SIG-M5 (cell line): ENCODE data around the gene ZNF394.

Experiments
- DNase-seq: peaks from one replicate; lab custom pipeline; 2025; lab: John Stamatoyannopoulos, UW

The ZNF394 gene

DNA sequence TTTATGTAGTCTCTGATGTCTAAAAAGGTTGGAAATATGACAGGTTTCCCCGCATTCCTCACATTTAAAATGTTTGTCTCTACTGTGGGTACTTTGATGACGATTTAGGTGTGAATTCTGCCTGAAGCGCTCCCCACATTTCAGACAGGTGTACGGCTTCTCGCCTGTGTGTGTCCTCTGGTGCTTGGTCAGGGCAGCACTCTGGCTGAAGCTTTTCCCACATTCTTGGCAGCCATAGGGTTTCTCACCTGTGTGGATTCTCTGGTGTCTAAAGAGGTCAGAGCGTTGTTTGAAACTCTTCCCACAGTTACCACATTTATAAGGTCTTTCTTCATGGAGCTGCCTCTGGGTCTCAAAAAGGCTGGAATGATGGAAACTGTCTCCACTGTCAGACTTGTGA lies 6.3 kb downstream of the ZNF394 start:
- no peak for DNase-seq

GRCh38 chr7:99490878-99491277 lies 9.2 kb downstream of the ZNF394 start:
- DNase-seq = no peak

- DNase-seq = no peak
These were observed 10.8 kb downstream of the ZNF394 start for GRCh38 chr7:99489235-99489634.

- DNase-seq = no peak
These were observed 15.0 kb downstream of the ZNF394 start for GRCh38 chr7:99485094-99485493.

DNA sequence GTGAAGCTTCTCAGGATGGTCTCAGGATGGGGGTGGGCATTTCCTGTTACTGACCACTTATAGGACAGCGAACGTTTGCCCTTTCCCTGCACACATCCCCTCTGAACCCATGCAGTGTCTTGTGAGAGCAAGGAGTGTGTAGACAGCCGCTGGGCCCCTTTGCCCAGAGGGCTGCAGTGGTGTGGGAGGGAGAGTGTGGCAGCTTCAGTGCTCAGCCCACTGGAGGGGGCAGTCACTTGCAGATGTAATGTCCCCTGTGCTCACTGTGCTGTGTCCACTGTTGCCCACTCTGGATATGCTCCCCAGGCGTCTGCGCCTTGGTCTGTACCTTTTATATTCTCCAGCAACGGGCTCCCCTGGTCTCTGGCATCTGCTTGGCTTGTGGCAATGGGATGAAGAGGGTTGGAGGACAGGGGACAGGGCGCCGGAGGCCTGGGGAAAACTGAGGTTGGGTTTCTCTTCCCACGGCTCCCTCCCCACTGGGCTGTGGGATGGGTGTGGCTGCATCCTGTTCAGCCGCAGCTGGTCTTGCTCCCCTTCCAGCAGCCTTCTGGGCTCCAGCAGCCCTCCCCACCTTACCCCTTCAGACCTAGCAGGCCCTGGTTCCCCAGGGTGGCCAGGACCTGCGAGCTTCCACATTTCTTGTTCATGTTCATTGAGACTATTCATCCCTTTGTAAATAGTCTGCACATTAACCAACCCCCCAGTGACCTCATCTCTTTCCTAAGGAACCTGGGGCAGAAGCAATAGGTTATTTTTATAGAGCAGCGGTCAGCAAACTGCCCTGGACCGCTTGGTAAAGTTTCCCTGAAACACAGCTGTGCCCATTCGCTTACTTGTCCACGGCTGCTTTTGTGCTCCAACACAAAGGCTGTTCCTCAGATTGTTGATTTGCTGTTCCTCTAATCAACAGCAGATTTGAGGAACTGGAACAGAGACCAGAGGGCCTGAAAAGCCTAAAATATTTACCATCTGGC lies 21.3 kb downstream of the ZNF394 start:
- no peak for DNase-seq

DNA sequence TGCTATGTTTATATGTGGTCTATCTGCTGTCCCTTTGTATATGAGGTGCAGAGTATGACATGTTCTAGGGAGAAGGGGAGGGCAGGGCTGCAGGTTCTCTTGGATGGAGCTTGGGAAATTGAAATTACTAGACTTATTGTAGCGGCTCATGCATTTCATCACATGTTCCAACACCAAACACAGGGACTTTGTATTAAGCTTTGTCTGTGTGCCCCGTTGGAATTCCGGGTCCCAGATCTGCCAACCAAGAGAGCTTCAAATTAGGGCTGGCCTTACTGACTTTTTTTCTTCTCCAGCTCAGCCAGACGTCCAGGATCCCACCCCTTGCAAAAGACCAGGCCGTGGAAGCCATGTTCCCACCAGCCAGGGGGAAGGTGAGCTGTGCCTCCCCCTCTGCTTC lies 24.0 kb downstream of the ZNF394 start:
- no peak for DNase-seq

DNA sequence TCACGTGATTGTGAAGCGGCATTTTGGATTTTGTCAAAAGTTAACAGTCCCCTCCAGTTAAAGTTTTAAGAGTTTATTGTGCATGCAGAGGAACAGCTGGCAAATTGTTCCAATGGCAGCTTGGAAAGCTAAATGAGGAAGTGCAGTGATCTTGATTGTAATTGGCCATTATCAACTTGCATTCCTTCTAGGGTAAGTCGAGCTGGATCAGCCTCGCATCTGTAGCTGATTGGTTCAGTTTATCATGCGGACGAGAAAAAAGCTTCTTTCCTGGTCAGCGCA lies 26.8 kb downstream of the ZNF394 start:
- DNase-seq = peak; percentile 51

GRCh38 chr7:99472561-99473314 lies 27.3 kb downstream of the ZNF394 start, which contains the start of gene ZNF789:
ZNF789 (plus strand) TSS chr7:99472890; CDS start chr7:99476457, 3,567 bp downstream.
- DNase-seq = peak; percentile 75

DNA sequence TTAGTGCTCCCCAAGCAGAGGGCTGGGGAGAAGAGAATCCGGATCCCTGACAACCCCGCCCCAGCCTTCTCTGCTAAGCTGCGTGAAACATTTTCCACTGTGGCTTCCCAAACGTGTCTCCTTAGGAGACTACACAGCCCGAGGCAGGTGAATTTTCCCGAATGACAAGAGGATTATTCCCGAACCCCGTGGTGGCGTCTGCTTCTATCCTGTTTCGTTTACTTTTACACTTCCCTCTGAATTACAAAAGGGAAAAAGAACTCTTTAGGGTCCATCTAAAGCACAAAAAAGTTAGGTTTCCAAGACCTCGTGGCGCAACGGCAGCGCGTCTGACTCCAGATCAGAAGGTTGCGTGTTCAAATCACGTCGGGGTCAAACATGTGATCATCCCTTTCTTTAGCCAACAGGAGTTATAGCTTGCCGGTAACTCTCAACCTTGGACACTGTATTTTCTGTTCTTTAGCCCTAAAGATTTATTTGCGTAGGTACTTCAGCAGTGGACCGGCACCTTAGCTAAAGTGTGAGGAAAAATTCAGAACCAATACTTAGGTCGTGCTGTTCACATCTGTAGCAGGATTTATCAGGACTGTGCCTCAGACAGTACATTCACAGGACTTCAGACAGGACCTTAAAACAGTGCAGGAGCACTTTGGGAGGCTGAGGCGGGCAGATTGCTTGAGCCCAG lies 30.6 kb downstream of the ZNF394 start:
- DNase-seq = no peak

GRCh38 chr7:99468336-99468918 lies 31.7 kb downstream of the ZNF394 start:
- no peak for DNase-seq

DNA sequence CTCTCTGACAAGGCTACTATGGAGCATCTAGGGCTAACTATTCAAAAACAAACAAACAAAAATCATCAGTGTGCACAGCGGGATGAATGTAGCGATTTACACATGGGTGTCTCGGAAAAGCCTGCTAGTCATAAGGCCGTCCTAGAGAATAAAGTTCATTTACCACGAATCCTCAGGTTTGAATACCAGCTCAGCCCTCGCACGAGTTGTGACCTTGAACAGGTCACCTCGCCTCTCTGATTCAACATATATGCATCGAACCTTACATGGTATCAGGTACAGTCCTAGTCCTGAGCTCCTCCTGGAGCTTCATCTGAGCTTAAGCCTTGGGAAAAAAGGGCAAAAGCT lies 34.7 kb downstream of the ZNF394 start:
- no peak for DNase-seq

DNA sequence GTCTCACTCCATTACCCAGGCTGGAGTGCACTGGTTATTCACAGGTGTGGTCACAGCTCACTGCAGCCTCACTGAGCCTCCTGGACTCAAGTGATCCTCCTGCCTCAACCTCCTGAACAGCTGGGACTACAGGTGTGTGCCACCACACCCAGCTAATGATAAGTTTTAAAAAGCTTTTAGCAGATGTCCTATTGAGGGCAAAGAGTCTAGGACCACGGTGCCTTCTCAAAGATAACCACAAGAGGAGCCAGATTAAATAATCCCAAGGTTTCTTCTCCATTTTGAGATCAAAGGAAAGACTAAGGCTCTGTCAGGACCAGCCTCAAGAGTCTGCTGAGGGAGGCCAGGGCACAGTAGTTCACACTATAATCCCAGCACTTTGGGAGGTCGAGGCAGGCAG lies 38.9 kb downstream of the ZNF394 start:
- DNase-seq = no peak

DNA sequence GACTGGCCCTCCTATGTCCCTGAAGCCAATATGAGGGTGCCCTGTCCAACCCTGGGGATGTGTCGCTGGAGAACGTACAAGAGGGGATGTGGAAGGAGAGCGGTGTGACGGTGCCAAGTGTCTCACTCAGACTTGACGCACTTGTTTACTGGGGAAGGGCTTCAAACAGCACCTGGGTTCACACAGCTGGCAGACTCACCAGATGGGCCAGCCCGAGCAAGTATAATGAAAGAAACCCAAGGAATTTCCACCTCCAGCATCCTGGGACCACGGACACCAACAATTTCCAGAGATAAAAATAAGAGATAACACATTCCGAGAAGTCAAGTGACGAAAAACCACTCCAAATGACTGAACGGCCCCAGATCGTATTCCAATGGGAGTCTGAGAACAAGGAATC lies 39.4 kb downstream of the ZNF394 start:
- no peak for DNase-seq

- no peak for DNase-seq
These were observed 41.0 kb downstream of the ZNF394 start for GRCh38 chr7:99459087-99459486.

GRCh38 chr7:99457650-99458493 lies 42.2 kb downstream of the ZNF394 start:
- no peak for DNase-seq

- DNase-seq = no peak
These were observed 42.9 kb downstream of the ZNF394 start for GRCh38 chr7:99457050-99457649.

DNA sequence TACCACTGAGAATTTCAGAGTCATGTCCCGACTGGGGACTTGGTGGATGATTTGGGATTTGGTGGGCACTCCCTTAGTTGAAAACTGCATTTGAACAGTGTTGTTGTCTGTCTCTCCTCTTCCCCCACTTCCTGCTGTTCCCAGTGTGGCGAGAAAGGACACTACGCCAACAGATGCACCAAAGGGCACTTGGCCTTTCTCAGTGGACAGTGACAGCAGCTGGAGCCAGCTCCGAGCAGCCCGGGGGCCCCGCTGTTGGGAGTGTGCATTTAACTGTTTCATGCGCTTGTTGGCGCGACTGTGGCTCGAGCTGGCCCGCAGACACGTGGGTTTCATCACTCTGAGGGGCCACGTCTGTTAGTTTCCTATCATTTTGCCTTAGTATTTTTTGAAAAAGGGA lies 43.8 kb downstream of the ZNF394 start:
- no peak for DNase-seq

GRCh38 chr7:99455874-99456273 lies 44.2 kb downstream of the ZNF394 start:
- no peak for DNase-seq

GRCh38 chr7:99453105-99453504 lies 47.0 kb downstream of the ZNF394 start:
- no peak for DNase-seq

DNA sequence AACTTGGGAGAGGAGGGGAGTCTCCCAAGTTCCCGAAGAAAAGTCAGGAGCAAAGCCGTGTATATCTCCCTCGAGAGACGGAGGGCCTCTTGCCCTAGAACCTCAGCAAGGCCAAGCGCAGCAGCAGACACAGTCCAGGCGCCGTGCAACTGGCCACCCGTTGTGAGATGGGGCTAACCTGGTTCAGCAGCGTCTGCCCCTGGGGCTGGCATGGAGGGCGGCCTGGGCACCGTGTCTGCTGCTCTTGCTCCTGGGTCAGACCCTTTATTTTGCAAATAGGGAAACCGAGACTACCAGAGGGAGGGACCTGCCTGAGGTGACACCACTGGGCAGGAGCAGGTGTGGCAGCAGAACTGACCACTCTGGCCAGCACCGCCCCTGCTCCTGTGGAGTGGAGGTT lies 47.5 kb downstream of the ZNF394 start:
- no peak for DNase-seq

DNA sequence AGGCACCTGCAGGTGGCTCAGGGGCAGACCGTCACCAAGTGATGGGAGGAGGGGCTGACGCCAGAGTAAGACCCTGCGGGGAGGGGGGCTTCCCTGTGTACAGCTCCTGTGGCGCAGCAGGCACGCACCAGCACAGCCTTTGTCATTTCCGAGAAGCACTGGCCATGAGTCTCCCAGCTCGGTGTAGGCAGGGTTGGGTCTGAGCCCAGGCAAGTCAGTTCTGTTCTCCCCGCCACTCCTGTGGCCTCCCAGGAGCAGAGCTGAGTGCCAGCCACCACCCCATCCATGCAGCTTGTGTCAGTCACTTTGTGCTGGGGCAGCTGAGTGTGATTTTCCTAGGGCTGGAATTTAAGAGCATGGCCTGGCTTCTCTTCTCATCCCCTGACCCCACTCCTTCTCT lies 48.1 kb downstream of the ZNF394 start:
- no peak for DNase-seq
